Body of pancreas (tissue), 4 donors: Measurements from ENCODE around the gene NCOR2.

ENCODE experiments used
- CTCF ChIP-seq, 7 experiments: fragments of 450-650 bp in 4 of 7; fragments of 200-600 bp in 3 of 7; sonication (generic) in 3 of 7; IDR thresholded peaks; one replicate each; pipeline ENCODE4 v1.5.1; 2016 to 2019; ENCODE audit warnings: antibody characterized with exemption in 7 of 7
- POLR2A ChIP-seq, 3 donors: fragments of 450-650 bp; IDR thresholded peaks; one replicate each; pipeline ENCODE4 v1.6.1; 2016; ENCODE audit warnings: antibody characterized with exemption in 3 of 3, mild to moderate bottlenecking in 2 of 3

GRCh38 chr12:124553862-124554428, 13.5 kb downstream of the NCOR2 start:
- TF ChIP-seq CTCF (IDR thresholded peaks at IDR 0.05) (no peak), POLR2A (IDR thresholded peaks at IDR 0.05) (no peak)
